K562 (cell line): ENCODE measurements around the gene TCP11. TPM values are rescaled to one million over a fixed set of nuclear protein-coding genes. Genes with fewer than 3 reads are reported as not detected.
A peak's percentile ranks its signal among the peaks of the same experiment; 100 is the strongest.

Experiments used
- CREB5 ChIP-seq: fragments of 250-450 bp; sonication (Bioruptor Pico); IDR thresholded peaks from 2 replicates; pipeline ENCODE4 v1.5.0; 2020; ENCODE audit warnings: mild to moderate bottlenecking
- CTBP1 ChIP-seq: fragments of 450-650 bp; IDR thresholded peaks from 2 replicates; pipeline ENCODE4 v1.6.1; 2016; ENCODE audit warnings: borderline replicate concordance
- FOXK2 ChIP-seq, 2 experiments: fragments of 450-650 bp; IDR thresholded peaks in 1 of 2; conservative IDR thresholded peaks in 1 of 2; 2 replicates each; pipeline ENCODE4 v1.6.1; 2016; ENCODE audit warnings: low read depth in 2 of 2, mild to moderate bottlenecking in 1 of 2
- HMBOX1 ChIP-seq: sonication (generic); IDR thresholded peaks from 2 replicates; pipeline ENCODE4 v1.6.1; 2016
- HOXB6 ChIP-seq: fragments of 250-450 bp; sonication (Bioruptor Pico); IDR thresholded peaks from 2 replicates; pipeline ENCODE4 v1.5.1; 2022; ENCODE audit warnings: mild to moderate bottlenecking, borderline replicate concordance
- NBN ChIP-seq: fragments of 450-650 bp; IDR thresholded peaks from 2 replicates; pipeline ENCODE4 v1.6.1; 2016; ENCODE audit warnings: low read depth, mild to moderate bottlenecking
- NR2C2 ChIP-seq, 2 experiments: fragments of 200-800 bp in 1 of 2; sonication (Bioruptor generic) in 1 of 2; sonication (generic) in 1 of 2; formaldehyde crosslinking in 1 of 2; IDR thresholded peaks; 2 replicates each; pipeline versions ENCODE4 v1.6.1 to v1.8.0; 2016 to 2022; ENCODE audit warnings: mild to moderate bottlenecking in 1 of 2, missing compliant biosample characterization in 1 of 2, missing genetic modification characterization in 1 of 2, missing genetic modification reagents in 1 of 2
- RUNX1 ChIP-seq: sonication (generic); IDR thresholded peaks from 2 replicates; pipeline ENCODE4 v1.6.1; 2016; ENCODE audit warnings: antibody characterized with exemption, low read depth
- TRIM25 ChIP-seq: fragments of 450-650 bp; IDR thresholded peaks from 2 replicates; pipeline ENCODE4 v1.7.0; 2016; ENCODE audit warnings: borderline replicate concordance
- ZBTB11 ChIP-seq, 3 experiments: fragments of 200-800 bp in 1 of 3; fragments of 250-450 bp in 1 of 3; fragments of 450-650 bp in 1 of 3; sonication (Bioruptor Pico) in 1 of 3; sonication (Bioruptor generic) in 1 of 3; formaldehyde crosslinking in 1 of 3; IDR thresholded peaks; 2 replicates each; pipeline versions ENCODE4 v1.6.1 to v1.8.0; 2016 to 2022; ENCODE audit warnings: mild to moderate bottlenecking in 2 of 3, missing genetic modification characterization in 2 of 3, missing compliant biosample characterization in 1 of 3, moderate library complexity in 1 of 3
- ZKSCAN1 ChIP-seq: fragments of 150-350 bp; IDR thresholded peaks from 2 replicates; pipeline ENCODE4 v1.6.1; 2016; ENCODE audit warnings: low read depth, low read length
- ZNF347 ChIP-seq: fragments of 450-650 bp; formaldehyde crosslinking; IDR thresholded peaks from 2 replicates; pipeline ENCODE4 v1.4.0; 2020; ENCODE audit warnings: low read depth, mild to moderate bottlenecking, moderate library complexity
- ZNF707 ChIP-seq: fragments of 250-450 bp; sonication (Bioruptor Pico); conservative IDR thresholded peaks from 2 replicates; pipeline ENCODE4 v1.8.0; 2022; ENCODE audit warnings: inconsistent platforms, mild to moderate bottlenecking, moderate library complexity
- ZNF717 ChIP-seq: fragments of 250-450 bp; sonication (Bioruptor Pico); IDR thresholded peaks from 2 replicates; pipeline ENCODE4 v1.5.0; 2021
- polyA plus RNA-seq, 8 experiments: library from polyadenylated mRNA; depleted of rRNA in 4 of 8; stranded (reverse) in 5 of 8; unstranded in 3 of 8; fragments of >200 nt; fragmentation: Nextera tagmentation in 2 of 8; fragmentation: Illumina TruSeq in 1 of 8; extraction: Ambion mirVana in 2 of 8; extraction: Trizol in 1 of 8; gene quantifications; 2 replicates each; pipeline versions ENCODE4 v1.2.1 to v1.2.3, GENCODE V29; 2011 to 2014; ENCODE audit warnings: inconsistent platforms in 1 of 8, missing spikeins in 1 of 8
- total RNA-seq, 7 experiments: library from RNA; depleted of rRNA in 6 of 7; stranded (reverse); fragments of >200 nt in 6 of 7; fragmentation: Illumina TruSeq in 2 of 7; extraction: Trizol in 2 of 7; gene quantifications; 2 replicates each; pipeline versions ENCODE4 v1.2.1 to v1.2.3, GENCODE V29; 2011 to 2021; ENCODE audit warnings: low replicate concordance in 1 of 7

TCP11 gene
- total and polyA plus RNA-seq, 9 of the 15 experiments (the other 6 are each of a cell fraction or from before 2014, with no cell fraction given), result not detected

- TF ChIP-seq ZBTB11 (CRISPR knock-in tag; IDR thresholded peaks at IDR 0.05) (peak in 1 of 3 experiments; percentile 34; a peak in 1 of 6 replicates), ZNF717 (CRISPR knock-in tag) (no peak), HOXB6 (CRISPR knock-in tag) (no peak), ZNF347 (no peak), NR2C2 (CRISPR knock-in tag; IDR thresholded peaks at IDR 0.05) (no peak), NR2C2 (tag; IDR thresholded peaks at IDR 0.05) (no peak), CREB5 (CRISPR knock-in tag) (no peak), ZNF707 (CRISPR knock-in tag) (no peak), RUNX1 (no peak), FOXK2 (conservative IDR thresholded peaks at IDR 0.05 in 1 of 2, IDR thresholded peaks at IDR 0.05 in 1 of 2; ENCODE audit: low read depth in 2 of 2) (0 out of 4 replicates have a peak, but pooled peaks of 1 of the 2 experiments have one; percentile 31), TRIM25 (no peak), NBN (no peak), HMBOX1 (no peak), ZKSCAN1 (no peak), CTBP1 (peak; percentile 34; the same call in 1 of the 2 replicates)
Observed at GRCh38 chr6:35173427-35174087, 32.4 kb upstream of the TCP11 start (continued).
